RKO (cell line): ENCODE results near the gene DDX25.

Source experiments
- DNase-seq: peaks from one replicate; pipeline ENCODE4 v3.0.0-alpha.2; 2016; ENCODE audit warnings: low spot score

The DDX25 gene

DNA sequence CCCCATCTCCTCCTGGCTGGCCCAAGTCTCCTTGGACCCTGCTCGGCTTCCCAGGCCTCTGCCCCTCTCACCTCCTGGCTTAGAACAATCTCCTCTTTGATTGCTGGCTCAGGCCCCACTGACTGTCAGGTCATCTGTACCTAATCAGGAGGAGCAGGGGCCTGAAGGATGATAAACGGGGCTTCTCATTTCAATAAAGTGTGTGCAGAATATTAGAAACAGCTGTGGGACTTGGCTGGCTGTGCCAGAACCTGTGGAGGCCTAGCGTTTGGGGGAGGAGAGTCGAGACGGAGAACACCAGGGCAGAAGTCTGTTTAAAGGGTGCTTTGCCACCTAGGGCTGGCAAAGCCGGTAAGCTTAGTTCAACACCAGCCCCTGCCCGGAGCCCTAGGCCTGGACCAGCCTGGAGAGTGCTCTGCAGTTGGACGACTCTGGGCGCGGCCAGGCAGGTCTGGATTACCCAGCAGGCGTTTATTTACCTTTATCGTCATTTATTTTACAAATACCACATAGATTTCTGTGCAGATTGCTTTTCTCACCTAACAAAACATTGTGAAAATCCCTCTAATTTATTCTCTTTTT lies 31.4 kb downstream of the DDX25 start:
- DNase-seq, result no peak

DNA sequence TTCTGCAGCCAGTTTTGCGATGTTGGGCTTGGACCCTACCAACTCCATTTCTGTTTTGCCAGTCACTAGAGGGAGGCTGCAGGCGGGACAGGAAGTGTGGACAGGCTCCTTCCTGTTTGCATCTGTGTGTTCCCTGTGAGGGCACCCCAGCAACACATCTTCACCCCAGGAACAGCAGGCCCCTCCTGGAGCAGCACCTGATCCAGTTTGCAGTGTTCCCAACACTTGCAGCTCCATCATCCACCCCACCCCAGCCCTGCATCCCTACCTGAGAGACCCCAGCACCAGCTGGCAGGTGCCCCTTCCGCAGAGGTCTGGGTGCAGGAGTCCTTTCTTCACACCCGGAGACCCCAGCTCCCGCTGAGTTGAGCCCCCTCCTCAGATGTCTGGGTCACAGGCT lies 34.1 kb downstream of the DDX25 start:
- no peak for DNase-seq

DNA sequence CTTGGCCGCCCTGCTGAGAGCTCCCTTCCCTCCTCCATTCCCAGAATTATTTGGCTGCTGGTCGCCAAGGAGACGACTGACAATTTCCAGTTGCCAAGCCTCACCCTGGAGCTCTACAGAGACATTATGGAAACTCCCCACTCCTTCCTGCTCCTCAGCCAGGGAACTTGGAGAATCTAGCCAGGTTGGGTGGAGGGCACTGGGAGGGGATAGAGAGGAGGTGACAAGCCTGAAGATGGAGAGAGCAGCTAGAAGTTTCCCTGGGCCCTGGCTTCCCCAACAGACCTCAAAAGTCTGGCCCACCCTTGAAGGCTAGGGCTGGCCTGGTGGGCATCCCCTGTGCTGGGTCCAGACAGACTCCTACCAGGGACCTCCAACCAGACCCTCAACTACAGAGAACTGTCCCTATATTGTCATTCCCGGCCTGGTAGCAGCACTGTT lies 34.8 kb downstream of the DDX25 start:
- DNase-seq, result no peak

DNA sequence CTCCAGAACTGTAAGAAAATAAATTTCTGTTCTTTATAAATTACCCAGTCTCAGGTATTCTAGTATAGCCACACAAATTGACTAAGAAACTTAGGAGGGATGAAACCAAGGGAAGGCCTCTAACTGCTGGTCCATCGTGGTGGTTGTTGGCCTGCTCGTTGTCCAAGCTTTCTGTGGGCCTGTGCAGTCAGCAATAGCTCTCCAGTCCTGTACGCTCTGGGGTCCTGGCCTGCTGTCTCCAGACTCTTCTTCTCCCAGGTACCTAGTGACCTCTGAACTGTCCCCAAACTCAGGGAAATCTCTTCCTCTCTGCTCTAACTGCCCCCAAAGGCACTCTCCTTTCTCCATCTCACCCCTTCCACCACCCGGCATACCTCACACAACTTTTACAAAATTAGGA lies 35.8 kb downstream of the DDX25 start:
- no peak for DNase-seq

DNA sequence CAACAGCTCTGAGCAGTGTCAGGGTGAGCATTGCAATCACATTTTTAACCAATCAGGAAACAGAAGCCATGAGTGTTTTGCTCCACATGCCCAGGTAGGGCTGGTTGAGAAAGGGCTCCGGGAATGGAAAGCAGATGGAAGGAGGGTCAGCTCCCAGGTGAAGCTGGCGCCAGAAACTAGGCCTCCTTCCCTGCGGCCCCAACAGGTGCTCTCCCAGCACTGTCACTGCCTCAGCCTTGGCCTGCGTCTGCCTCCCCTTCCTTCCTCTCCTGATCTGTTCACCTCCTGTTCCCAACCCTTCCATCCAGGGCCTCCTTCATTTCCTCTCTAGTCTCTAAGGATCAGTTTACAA lies 36.9 kb downstream of the DDX25 start:
- DNase-seq, result no peak

DNA sequence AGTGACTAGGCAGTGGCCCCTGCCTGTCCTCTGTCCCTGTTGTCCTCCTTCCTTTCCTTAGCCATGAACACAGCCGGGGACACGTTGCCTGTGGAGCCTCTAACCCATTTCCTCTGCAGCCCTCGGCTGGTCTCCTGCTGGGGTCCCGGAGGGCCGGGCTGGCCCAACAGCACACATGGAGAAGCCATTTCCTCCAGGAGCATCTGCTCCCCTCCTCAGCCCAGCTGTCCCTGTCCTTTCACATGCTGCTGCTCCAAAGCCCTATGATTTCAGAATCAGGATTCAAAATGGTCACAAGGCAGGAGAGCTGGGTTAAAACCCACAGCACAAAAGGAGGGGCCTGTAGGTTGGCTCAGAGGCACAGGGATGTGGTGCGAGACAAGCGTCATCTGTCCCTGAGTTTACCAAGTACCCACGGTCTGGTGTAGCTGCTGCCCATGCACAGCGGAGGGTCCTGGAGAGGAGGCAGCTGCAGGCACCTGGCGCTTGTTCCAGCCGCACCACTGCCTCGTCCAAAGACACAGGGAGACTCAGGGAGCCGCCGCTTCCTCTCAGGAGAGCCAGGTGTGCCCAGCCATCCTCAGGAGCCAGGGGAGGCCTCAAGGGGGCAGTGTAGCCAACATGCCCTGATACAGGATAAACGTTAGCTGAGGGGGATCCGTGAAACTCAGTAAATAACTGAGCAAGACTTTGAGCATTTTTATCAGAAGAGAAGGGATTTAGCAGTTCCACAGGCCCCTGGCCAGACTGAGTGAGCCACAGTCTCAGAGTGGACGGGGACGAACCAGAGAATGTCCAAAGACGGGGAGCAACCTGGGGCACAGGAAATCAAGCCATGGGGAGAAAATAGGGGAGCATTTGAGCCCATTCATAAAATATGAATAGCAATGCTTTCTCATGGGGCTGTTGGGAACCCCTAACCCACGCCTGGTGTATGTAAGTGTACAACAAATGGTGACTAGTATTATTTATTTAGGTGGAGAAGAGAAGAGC lies 37.6 kb downstream of the DDX25 start:
- DNase-seq, result no peak

DNA sequence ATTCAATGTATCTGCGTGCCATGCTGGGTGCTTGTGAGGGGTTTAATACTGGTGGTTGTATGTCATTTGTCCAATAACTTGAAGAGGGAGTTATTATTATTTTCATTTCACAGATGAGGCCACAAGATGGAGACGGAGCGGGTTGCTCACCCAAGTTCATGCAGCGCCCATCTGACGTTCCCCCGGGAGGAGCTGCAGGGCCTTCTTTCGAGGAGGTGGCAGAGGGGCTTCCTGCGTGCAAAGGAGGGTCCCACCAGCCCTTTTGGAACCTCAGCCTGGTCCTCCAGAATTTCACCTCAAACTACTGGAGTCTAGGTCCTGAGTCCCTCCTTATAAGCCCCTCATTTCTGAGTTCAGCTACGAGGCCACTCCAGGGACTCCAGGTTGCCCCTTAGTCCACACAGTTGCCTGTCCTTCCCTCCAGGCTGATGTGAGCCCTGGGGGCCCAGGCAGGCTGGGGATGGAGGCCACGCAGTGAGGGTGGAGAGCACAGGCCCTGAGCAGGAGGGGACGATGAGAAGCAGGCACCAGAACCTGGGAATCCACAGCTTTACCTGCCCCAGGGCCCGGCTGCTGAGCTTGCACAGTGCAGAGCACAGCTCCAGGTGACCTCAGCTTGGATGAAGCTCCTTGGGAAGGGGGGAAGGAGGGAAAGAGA lies 38.6 kb downstream of the DDX25 start:
- no peak for DNase-seq

DNA sequence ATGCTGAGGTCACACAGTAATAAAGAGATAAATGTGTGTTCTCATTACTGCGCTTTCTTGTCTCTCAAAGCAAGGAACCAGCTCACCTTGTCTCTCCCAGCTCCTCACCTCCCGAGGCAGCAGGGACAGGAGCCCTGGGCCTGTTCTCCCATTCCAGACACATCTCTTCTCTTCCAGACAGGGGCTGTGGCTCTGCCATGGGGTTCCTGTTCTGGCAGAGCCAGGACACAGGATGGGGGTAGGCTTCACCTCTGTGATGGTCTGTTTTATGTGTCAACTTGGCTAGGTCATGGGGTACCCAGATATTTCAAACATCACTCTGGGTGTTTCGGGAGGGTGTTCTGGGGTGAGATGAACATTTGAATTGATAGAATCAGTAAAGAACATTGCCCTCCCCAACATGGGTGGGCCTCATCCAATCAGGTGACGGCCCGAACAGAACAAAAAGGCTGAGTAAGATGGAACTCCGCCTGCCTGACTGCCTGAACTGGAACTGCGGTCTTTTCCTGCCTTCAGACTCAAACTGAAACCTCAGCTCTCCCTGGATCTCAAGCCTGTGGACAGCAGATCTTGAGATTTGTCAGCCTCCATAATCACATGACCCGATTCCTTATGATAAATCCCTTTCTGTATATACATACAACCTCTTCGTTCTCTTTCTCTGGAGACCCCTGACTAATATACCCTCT lies 39.5 kb downstream of the DDX25 start:
- DNase-seq, result no peak

DNA sequence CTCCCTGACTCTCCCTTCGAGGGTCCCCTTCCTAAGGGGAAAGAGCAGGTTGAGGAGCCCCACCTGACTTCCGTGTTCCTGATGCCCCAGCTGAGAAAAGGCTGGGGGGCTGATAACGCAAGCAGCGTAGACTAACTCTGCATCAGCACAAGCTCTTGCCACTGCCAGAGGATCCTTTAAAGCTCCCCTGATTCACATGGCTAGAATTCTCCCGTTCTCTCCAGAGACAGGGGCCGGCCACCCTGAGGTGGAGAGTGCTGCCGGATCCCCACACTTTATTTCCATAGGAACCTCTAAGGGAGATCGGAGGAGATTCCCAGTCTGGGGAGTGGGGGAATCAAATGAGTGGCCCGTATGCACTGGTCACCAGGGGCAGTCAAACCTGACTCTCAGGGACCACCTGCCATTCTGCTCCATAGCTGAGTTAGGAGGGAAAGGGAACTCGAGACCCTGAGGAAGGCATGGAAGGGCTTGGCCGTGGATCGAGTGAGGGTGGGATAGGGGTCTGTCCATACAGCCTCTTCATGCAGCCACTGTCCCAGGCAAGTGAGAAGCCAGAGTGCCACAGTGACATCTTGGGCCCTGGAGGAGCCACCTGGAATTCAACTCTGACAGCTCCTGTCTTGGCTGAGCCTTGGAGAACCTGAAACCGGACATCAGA lies 40.2 kb downstream of the DDX25 start:
- DNase-seq, result no peak

DNA sequence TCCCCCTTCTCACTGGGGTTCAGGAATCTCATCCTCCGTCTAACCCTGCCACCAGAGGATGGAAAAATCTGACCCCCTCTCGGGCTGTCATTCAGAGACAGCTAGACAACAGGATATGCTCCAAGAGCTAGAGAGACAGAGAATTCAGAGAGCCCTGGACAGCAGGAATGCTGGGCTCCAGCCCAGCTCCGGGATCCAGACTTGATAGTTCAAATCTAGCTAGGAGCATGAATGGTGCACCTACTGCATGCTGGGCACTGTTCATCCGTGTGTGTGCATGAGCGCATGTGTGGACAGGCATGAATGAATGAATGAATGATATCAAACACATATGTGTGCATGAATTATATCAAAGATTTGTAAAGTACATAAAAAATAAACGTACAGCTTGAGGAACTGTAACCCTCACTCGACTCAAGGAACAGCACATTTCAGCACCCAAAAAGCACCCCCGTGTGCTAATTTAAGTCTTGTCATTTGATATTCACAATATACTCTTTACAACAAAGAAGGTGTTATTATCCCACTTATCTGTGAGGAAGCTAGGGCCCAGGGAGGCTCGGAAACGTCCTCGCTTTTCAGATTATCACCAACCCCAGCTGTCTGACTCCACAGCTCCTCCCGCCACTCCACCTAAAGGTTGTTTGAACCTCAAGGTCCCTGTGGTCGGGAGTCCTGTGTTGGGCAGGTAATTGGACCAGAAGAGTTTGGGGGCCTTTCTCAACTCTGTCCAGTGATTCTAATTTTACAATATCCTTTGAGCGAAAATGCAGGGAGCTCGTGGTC lies 40.9 kb downstream of the DDX25 start:
- DNase-seq, result no peak

DNA sequence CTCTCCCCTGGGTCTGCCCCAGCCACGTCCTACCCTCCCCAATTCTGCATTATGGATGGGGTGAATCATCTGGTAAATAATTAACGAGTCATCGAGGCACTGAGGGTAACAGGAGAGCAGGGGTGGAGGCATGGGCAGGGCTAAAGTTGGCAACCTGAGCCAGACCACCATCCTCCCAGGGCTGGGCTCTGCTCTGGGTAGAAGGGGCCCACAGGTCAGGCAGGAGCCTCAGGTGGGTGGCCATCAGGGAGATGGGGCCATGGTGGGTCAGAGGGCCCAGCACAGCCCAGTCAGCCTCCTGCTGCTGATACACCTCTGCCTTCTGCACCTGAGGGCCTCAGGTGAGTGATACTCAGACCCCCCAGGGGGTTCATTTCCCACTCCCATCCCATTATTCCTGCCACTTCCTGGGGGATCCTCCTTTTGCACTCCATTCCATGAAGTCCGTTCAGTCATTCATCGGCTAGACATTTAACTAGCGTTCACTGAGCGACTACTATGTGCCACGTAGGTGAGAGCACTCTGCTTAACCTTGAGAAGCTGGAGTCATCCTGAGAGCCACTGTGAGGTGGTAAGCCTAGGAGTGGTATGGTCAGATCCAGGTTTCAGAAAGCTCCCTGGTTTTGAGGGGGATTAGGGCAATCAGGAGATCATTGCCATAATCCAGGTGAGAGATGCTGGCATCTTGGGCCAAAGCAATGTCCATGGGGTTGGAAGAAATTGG lies 41.7 kb downstream of the DDX25 start, which contains the start of gene VSIG10L2:
Gene VSIG10L2, plus strand, starts transcription at position 248 of the 724 bp plus-strand sequence. Its CDS starts 12 bp downstream, at position 260.
- no peak for DNase-seq

DNA sequence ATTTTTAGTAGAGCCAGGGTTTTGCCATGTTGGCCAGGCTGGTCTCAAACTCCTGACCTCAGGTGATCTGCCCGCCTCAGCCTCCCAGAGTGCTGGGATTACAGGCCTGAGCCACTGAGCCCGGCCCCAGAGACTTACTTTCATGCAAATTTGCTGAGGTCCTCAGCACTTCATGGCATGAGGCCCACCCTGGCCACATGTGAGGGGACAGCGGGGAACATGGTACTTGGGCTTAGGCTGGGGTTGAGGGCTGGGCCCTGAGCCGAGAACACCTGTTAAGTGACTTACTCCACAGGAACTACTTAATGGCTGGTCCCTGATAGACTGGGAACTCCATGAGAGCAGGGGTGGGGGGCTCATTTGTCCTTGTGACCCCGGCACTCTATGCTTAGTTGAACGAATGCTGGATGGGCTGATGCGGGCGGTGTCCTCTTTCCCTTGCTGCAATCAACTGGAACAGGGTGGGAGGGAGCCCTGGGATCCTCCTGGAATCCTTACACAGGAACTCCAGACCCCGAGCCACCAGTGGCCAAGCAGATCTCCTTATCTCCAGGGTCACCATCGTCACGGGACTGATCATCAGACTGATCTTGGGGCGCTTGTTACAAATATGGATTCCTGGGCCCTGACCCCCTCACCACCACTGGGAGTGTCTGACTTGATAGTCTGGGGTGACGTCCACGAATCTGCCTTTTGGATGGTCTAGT lies 42.6 kb downstream of the DDX25 start:
- no peak for DNase-seq

DNA sequence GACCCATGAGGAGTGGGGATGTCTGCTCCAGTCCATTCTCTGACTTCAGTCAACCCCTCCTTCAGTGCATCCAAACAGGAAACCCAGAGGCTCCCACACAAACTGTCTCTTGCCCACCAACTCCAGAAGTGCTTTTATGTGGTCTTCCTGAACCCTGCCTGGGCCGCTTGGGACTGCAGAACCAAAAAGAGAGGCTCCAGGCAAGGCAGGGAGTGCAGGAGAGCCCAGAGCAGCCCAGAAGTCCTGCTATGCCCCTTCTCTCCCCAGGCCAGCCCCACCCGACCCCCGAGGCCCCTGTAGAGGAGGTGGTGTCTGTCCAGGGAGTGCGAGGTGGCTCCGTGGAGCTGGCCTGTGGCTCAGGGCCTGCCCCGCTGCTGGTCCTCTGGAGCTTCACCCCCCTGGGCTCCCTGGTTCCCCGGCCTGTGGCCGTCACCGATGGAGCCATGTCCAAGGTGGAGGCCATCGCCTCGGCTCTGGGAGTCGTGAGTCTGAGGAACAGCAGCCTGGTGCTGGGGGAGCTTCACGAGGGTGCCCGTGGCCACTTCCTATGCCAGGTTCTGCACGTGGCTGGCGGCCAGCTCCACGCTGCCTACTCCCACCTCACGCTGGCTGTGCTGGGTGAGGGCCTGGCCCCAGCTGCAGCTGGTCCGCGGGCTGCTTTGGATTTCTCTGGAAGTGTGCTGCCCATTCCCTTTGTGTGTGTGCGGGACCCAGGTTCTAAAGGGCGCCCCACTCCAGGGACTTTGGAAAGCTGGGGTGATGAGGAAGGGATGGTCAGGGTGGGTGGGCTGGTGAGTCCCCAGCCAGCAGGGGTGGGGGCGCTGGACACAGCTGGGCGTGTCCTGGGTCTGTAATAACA lies 43.3 kb downstream of the DDX25 start:
- no peak for DNase-seq

DNA sequence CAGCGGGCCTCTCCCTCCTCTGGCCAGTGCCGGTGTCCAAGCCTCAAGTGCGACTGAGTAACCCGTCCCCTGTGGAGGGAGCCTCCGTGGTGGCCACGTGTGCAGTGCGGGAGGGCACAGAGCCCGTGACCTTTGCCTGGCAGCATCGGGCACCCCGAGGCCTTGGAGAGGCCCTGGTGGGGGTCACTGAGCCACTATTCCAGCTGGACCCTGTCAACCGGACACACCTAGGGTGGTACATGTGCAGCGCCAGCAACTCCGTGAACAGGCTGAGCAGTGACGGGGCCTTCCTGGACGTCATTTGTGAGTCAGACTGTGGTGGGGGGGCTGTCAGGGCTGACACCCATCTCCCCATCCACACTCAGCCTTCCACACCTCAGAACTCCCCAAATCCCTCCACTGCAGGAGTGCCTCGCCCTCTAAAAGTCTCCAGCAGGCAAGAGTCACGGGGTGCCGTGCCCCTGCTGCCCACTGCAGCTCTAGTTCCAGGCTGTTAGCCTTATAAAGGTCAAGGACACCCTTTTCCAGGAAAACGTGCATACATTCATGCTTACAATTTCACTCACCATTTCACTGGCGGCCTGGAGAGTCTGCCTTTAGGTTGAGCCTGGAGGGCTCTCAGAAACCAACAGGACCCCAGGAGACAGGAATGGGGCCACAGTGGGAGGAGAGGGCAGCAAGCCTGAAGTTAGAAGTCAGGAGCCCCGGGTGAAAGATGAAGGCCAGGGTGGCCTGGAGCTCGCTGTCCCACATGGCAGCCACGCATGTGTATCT lies 44.2 kb downstream of the DDX25 start:
- DNase-seq, result no peak

DNA sequence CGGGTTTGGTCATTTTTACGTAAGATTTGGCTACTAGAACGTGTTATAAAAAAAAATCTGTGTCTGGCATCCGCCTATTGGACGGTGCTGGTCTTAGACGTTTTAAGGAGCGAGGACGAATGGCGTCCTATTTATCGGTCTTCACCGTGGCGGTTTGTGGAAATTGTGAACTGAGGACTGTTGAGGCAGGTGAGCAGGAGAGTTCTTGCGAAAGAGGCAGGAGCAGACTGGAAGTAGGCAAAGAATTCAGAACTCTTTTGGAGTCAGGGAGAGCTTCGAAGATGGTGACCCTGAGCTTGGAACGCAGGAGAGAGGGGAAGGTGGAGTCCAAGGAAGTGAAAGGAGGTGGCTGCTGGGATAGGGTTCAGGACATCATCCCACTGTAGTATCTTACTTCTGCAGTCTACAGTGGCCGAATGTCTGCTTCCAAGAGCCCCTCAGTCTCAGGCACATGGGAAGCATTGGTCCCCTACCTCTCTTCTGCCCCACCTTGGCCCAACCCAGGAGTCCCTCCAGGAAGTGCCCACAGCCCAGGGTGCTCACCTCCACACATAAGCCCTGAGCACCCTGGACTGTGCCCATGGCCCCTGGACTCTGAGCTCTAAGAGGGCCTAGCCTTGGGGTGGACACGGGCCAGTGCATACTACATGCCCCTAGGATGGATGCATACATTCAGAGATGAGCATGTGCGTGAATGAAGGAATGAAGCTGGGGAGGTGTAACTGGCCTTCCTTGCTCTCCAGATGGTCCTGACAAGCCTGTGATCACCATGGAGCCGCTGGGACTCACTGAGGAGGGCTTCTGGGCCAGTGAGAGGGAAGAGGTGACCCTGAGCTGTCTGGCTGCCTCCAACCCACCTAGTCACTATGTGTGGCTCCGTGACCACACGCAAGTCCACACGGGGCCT lies 45.2 kb downstream of the DDX25 start:
- DNase-seq, result no peak

DNA sequence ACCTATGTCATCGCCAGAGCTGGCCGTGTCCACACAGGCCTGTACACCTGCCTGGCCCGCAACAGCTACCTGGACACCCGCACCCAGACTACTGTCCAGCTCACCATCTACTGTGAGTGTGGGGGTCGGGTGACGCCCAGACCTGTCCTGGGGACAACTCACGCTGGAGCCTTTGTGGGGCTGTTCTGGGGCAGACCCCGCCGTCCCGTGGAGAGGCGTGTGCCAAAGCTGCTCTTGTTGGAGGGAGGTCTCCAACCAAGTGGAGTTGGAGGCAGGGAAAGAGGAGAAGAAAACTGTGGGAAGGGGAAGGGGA lies 45.8 kb downstream of the DDX25 start:
- no peak for DNase-seq
